Measurements from ENCODE around the gene PAX6.
"Not testable (repeated sequence)": the region's sequence is repeated elsewhere in the genome, so short reads cannot be mapped to it uniquely, and the experiment has no call there.

The PAX6 gene

DNA sequence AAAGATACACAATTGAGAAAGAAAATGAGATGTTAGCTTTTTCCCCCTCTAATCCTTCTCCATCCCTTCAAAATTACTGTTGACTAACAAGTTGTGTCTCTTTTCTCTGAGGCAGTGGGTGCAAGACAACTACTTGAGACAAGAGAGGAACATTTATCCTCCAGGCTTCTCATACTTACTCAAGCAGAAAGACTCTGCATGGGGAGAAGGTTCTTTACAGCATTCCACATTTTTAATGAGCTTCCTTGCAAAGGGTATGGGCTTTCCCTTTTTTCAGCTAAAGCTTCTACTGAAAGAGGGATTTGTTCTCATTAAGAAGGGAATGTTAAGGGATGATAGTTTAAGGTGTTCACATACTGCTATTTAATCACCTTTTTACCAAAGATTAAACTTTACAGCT, 47.8 kb downstream of the PAX6 start:
- no peak for FAIRE-seq

DNA sequence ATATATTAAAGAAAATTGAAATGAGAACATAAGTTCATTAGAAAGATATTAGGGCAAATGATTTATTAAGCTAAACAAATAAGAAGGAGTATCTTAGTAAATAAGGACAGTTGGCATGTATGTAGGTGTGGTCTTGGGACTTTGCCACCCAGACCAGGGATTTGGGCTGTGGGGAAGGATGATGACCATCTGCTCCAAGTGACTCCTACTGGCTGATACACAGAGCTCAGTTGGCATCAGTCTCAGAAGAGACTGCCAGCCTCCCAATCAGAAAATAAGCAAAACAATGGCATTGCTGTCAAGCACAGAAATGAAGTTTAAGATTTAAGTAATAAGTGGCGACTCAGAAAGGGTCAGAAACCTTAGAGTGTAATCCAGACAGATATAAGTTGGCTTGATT, 49.5 kb downstream of the PAX6 start:
- no peak for FAIRE-seq

DNA sequence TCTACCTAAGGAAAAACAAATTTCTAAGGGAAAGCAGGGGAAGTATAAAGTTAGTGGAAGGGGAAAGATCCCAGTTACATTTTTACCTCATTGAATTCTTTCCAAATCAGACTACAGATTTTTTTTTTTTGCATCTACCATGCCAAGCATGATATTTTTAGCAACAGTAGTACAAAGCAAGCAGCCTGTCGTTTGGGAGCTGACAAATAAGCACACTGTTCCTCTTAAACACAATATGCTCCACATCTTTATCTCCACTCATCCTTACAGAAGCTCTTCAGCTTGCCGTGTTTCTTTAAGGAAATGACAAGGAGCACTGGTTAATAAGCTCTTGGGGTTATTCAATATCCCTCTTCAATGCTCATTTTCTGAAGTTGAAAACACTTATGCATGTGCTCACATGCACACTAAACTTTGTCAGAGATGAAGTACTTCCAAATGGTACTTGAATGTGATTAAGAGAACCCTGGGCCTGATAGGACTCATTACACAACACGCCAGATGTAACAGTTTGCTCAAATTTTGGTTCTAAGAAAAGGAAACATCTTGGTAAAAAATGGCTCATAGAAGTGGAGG, 53.8 kb downstream of the PAX6 start:
- FAIRE-seq = no peak

DNA sequence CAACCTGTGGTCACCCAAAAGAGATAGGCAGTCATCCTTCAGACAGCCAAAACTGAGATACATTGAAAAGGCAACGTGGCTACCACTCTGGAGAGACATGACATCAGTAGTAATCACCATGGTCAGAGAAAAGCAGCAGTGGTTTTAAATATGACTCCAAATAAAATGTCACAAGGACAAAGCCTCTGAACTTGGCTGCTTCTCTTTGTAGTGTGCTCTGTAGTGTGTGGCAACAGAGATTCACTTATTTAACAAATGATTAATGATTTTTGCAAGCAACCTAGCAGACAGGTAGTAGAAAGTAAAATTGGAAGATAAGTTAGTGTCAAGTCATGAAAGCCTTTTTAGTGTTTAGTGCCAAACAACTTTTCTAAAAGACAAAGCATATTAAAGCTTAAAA, 63.5 kb downstream of the PAX6 start:
- FAIRE-seq = no peak

DNA sequence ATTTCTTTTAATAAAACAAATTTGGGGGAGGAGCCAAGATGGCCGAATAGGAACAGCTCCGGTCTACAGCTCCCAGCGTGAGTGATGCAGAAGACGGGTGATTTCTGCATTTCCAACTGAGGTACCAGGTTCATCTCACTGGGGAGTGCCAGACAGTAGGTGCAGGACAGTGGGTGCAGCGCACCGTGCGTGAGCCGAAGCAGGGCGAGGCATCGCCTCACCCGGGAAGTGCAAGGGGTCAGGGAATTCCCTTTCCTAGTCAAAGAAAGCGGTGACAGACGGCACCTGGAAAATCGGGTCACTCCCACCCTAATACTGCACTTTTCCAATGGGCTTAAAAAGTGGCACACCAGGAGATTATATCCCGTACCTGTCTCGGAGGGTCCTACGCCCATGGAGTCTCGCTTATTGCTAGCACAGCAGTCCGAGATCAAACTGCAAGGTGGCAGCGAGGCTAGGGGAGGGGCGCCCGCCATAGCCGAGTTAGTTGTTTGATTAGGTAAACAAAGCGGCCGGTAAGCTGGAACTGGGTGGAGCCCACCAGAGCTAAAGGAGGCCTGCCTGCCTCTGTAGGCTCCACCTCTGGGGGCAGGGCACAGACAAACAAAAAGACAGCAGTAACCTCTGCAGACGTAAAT, 70.3 kb downstream of the PAX6 start:
- FAIRE-seq = not testable (repeated sequence)

DNA sequence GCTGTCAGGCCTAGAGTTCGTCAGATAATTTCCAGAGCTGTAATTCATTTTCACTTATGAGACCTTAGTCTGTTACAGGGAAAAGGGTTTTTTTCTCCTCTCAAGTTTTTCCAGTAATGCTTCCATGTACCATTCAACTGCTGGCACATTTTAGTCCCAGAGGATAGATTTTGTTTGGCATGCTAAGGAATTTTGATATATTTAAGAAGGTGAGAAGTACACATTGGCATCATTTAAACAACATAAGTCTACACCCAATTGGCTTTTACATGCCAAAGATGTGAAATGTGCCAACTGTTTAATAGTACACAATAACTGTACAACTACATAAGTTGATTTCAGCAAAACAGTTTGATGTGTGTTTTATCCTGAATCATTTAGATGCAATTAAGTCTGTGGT, 71.0 kb downstream of the PAX6 start:
- FAIRE-seq = no peak

All from A204.1 (cell line).